Retina (tissue), 1 donor: ENCODE data around the gene GPR132.
"Not testable (repeated sequence)": the region's sequence is repeated elsewhere in the genome, so short reads cannot be mapped to it uniquely, and the experiment has no call there.

Experiments used
- DNase-seq: peaks from one replicate; pipeline ENCODE4 v3.0.0-alpha.2; 2016

Gene GPR132

DNA sequence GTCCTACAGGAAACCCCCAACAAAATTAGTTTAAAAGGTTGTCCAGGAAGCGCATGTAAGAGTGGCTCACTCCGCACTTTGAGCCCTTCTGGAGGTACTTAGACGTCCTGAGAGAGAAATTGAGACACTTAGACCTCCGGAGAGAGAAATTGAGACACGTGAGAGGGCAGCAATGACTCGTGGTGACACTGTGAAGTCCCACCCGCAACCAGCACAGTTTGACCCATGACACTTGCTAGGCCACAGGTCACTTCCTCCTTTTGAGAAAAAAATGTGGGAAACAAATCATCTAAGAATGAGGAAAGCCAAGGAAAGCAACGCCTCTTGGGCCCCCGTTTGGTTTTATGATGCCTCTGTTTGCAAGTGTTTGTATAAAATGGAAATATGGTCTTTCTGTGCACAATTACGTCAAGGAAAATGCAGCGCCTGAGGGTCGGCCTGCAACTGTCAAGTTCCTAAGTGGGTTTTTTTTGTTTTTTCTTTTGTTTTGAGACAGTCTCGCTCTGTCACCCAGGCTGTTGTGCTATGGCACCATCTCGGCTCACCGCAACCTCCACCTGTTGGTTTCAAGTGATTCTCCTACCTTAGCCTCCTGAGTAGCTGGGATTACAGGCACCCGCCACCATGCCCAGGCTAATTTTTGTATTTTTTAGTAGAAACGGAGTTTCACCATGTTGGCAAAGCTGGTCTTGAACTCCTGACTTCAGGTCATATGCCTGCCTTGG, 30.8 kb downstream of the GPR132 start:
- DNase-seq = no peak

DNA sequence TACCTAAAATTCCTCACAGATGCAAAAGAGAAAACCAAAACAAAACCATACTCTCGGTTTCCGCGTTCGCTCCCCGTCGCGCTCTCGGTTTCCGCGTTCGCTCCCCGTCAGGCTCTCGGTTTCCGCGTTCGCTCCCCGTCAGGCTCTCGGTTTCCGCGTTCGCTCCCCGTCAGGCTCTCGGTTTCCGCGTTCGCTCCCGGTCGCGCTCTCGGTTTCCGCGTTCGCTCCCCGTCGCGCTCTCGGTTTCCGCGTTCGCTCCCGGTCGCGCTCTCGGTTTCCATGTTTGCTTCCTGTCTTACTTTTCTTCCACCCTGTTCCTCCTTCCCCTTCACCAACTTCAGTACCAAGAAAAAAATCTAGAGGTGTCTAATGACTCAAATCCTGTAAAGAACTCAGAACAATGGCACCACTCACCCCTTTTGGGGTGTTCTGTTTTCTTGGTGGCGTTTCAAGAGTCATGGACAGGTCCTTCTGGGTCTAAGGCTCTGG, 31.8 kb downstream of the GPR132 start:
- DNase-seq = not testable (repeated sequence)

DNA sequence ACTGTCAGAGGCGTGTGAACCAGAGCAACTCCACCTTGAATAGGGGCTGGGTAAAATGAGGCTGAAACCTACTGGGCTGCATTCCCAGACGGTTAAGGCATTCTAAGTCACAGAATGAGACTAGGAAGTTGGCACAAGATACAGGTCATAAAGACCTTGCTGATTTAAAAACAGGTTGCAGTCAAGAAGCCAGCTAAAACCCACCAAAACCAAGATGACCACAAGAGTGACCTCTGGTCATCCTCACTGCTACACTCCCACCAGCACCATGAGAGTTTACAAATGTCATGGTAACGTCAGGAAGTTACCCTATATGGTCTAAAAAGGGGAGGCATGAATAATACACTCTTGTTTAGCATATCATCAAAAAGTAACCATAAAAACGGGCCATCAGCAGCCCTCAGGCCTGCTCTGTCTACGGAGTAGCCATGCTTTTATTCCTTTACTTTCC, 32.8 kb downstream of the GPR132 start:
- DNase-seq = not testable (repeated sequence)

DNA sequence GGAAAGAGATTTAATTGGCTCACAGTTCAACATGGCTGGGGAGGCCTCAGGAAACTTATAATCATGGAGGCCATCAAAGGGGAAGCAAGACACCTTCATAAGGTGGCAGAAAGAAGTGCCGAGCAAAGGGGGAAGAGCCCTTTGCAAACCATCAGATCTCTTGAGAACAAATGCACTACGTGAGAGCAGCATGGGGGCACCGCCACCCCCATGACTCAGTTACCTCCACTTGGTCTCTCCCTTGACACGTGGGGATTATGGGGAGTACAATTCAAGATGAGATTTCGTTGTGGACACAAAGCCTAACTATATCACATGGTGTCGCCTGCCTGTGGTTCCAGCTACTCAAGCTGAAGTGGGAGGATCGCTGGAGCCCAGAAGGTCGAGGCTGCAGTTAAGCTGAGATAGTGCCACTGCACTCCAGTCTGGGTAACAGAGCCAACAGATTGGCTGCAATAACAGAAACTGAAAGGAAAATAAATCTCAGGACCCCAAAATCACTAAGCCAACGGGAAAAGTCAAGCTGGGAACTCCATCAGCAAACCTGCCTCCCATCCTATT, 34.3 kb downstream of the GPR132 start:
- DNase-seq = no peak

DNA sequence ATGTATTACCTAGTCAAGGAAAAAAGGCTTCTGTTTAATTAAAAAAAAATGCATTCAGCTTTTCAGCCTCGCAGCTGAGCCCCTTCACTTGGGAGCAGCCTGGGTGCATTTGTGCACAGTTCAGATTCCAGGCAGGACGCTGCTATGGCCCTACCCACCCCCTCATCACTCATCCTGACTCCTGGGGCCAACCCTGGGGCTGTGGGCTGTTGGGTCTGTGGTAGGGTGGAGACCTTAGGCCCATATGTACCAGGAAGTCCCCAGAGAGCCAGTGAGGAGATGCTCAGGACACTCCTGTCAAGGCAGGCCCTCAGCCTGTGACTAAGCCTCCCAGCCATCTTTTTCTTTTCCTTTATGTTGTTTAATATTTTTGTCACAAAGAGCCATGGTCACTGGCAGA, 35.0 kb downstream of the GPR132 start:
- no peak for DNase-seq

DNA sequence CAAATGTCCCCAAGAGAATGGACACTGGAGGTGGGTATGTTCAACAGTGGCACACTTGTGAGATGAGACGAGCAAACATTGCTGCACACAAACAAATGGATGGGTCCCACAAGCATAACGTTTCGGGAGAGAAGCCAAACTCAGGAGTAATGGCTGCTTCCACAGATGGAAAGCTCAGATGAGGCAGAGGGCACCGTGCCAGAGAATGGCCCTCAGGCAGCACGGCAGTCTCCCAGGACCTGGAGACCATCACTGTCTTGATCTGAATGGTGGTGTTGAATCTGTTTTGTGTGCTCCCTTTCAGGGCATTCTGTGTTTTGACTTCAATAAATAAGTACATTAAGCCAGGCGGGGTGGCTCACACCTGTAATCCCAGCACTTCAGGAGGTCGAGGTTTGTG, 35.8 kb downstream of the GPR132 start:
- DNase-seq = no peak

DNA sequence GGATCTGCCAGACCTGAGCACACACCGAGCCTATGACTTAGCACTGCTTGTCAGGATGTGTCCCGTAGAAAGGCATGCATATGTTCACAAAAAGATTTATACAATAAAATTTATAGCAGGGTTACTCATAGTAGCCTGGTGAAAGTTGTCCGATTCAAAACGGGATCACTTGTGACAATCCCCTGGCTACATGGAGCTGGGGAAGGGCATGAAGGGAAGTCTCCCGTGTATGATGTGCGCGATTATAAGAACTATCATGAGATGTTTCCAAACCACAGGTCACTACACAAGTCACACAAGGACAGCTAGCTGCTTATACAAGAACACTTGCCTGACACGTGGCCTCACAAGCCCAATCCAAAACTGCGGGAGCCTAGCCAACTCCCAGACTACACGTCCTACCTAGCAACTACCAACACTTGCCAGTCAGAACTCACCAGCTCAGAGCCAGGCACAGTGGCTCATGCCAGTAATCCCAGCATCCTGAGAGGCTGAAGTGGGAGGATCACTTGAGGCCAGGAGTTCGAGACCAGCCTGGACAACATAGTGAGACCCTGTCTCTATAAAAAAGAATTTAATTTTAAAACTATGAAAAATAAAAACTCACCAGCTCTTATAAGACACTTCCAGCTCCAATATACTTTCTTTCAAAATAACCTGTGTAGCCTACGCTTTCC, 36.8 kb downstream of the GPR132 start:
- no peak for DNase-seq

DNA sequence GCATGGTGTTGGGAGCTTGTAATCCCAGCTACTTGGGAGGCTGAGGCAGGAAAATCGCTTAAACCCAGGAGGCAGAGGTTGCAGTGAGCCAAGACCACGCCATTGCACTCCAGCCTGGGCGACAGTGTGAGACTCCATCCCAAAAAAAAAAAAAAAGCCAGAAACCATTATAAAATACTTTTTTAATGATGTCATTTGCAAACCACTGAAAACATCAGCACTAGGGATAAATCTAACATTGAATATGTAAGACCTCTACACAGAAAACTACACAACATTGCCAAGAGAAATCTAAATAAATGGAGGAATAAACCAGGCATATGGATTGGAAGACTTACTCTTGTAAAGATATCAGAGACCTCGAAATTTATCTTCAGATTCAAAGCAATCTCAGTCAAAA, 37.5 kb downstream of the GPR132 start:
- DNase-seq = not testable (repeated sequence)

DNA sequence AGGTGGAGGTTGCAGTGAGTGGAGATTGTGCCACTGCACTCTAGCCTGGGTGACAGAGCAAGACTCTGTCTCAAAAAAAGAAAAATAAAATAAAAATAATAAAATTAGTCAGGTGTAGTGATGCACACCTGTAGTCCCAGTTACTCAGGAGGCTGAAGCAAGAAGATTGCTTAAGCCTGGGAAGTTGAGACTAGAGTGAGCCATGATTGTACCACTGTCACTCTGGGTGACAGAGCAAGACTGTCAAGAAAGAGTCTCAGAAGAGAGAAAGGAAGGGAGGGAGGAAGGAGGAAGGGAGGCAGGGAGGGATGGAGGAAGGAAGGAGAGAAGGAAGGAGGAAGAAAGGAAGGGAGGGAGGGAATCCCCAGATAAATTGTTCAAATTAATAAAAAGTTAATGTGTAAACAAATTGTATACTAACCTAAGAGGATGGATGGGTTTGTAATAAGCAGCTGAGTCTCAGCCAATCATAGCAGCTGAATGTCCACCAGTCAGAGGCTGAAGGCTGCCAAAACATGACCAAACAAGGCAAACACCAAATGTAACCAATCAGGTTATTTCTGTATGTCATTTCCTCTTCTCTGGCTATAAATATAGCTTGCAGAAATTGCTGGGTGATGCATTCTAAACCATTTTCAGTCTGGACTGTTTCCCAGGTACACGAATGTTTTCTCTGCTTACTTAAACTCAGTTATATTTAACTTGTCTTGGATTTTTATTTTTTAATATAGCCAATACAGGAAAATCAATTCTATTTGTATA, 38.2 kb downstream of the GPR132 start:
- no peak for DNase-seq

DNA sequence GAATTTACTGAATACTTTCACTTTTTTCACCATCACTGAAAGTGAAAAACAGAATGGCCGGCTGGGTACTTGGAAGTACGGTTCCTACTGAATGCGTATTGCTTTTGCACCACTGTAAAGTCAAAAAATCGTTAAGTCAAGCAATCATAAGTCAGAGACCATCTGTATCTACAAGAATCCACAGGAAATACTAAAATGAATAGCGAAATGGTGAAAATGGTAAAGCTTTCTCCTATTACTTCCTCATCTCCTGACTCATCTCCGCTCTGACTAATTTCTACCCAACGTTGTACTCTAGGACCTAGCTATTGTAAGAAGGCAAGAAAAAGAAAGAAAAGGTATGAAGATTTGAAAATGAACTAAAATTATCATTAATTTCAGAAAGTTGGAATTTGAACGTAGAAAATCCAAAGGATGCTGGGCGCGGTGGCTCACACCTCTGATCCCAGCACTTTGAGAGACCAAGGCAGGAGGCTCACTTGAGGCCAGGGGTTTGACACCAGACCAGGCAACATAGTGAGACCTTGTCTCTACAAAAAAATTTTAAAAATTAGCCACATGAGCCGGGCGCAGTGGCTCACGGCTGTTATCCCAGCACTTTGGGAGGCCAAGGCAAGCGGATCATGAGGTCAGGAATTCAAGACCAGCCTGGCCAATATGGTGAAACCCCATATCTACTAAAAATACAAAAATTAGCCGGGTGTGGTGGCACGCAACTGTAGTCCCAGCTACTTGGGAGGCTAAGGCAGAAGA, 39.0 kb downstream of the GPR132 start:
- DNase-seq = no peak

DNA sequence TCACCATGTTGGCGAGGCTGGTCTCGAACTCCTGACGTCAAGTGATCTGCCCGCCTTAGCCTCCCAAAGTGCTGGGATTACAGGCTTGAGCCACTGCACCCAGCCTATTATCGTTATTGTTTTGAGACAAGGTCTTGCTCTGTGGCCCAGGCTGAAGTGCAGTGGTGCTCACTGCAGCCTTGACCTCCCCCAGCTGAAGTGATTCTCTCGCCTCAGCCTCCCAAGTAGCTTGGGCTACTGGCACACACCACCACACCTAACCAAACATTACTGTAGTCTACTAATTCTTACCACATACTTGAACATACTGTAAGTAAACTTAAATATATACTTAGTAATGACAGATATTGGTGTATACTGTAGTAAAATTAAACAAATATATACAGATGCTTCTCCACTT, 39.8 kb downstream of the GPR132 start:
- DNase-seq = no peak

DNA sequence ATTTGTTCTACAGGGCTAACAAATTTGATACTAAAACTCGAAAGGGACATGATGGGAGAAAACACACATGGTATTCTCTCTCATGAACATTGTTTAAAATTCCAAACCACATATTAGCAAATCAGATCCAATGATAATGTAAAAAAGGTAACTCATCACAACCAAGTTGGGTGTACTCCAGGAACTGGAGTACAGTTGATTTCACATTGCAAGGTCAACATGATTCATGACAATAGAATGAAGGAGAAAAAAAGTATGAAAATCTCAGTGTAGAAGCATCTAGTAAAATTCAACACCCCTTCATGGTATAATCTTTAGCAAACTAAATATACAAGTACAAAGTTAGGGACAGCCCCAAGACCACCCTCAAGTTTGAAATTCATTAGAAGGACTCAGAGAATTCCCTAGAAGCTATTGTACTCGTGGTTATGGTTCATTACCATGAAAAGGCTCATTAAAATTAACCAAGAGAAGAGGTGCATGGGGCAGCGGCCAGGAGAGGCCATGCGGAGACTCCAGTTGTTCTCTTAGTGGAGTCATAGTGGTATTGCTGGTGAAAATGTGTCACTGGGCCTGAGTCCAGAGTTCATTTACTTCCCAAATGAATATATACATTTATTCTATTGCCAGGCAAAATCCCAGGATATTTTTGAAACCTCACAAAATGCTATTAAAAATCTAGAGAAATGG, 41.3 kb downstream of the GPR132 start:
- no peak for DNase-seq

DNA sequence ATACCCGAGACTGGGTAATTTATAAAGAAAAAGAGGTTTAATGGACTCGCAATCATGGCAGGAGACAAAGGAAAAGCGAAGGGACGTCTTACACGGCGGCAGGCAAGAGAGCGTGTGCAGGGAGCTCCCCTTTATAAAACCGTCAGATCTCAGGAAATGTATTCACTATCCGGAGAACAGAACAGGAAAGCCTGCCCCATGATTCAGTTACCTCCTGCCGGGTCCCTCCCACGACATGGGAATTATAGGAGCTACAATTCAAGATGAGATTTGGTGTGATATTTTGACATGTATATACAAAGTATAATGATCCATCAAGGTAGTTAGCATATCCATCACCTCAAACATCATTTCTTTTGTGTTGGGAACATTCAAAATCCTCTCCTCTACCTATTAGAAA, 42.1 kb downstream of the GPR132 start:
- DNase-seq = no peak

DNA sequence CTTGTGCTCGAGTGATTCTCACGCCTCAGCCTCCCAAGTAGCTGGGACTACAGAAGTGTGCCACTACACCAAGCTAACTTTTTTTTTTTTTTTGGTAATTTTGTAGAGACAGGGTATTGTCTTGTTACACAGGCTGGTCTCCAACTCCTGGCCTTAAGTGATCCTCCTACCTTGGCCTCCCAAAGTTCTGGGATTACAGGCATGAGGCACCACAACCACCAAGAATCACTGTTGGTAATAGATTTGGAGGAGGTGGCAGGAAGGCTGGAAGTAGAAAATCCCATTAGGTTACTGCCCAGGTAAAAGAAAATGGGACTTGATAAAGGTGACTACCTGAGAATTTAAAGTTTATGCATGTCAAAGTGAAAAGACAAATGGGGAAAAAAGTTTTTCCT, 43.0 kb downstream of the GPR132 start:
- no peak for DNase-seq

DNA sequence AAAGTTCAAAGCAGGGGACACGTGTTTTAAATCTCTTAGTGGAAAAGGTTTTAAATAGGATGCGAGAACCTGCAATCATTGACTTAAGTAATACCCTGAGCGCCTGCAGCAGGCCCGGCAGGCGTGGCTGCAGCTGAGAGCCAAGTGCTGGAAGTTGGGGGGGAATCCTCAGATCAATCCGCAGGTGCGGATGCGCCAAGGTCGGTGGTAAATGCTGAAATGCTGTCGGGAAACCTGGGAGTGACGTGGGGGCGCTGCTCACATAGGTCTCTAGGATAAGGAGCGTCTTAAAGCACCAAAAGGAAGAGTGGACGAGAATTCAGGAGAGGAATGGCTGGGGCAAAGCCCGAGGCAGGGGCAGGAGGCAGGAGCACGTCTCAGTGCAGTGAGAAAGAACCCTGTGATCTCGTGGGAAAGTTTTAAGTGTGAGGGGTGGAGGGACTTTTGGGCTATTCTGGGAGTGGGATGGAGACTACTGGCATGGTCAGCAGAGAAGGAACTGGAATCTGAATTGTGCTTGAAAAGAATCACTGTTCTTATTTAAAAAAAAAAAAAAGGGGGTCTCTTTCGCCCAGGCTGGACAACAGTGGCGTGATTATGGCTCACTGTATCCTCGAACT, 43.5 kb downstream of the GPR132 start:
- no peak for DNase-seq

DNA sequence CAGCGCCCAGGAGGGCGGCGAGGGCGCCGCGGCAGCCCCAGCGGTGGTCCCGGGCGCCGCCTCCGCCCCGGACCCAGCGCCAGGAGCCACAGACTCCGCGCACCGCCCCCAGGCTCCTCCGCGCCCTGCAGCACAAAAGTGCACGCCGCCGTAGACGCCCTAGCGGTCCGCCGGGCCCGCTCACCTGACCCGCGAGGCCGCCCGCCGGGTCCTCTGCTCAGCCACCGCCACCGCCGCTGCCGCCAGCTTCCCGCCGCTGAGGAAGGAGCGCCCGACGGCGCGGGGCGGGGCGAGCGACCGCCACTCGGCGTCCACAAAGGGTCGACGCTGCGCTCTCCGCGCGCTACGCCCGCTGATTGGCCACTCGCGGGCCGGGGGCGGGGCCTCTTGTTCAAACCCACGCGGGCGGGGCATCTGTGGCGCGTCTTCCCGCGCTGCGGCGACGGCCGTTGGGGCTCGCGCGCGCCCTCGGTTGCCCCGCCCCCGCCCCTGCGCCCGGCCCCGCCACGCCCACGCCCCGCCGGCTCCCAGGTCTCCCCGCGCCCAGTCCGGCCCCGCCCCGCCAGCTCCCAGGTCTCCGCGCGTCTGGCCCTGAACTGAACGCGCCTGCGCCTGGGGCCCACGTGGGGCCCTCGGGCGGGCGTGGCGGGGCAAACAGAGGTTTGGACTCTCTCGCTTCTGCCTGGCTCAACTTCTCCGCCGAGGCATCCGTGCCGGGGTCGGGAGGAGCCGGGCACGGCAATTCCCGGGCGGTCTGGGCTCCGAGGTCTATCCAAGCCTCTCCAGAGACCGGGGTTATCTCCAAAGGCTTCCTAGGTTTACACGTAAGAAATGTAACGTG, 44.2 kb downstream of the GPR132 start, which contains the start of gene CDCA4:
Gene CDCA4, minus strand, starts transcription at position 269 of the 841 bp plus-strand sequence. CDS start 9,154 bp downstream, outside the sequence.
- peak; percentile 97 for DNase-seq

DNA sequence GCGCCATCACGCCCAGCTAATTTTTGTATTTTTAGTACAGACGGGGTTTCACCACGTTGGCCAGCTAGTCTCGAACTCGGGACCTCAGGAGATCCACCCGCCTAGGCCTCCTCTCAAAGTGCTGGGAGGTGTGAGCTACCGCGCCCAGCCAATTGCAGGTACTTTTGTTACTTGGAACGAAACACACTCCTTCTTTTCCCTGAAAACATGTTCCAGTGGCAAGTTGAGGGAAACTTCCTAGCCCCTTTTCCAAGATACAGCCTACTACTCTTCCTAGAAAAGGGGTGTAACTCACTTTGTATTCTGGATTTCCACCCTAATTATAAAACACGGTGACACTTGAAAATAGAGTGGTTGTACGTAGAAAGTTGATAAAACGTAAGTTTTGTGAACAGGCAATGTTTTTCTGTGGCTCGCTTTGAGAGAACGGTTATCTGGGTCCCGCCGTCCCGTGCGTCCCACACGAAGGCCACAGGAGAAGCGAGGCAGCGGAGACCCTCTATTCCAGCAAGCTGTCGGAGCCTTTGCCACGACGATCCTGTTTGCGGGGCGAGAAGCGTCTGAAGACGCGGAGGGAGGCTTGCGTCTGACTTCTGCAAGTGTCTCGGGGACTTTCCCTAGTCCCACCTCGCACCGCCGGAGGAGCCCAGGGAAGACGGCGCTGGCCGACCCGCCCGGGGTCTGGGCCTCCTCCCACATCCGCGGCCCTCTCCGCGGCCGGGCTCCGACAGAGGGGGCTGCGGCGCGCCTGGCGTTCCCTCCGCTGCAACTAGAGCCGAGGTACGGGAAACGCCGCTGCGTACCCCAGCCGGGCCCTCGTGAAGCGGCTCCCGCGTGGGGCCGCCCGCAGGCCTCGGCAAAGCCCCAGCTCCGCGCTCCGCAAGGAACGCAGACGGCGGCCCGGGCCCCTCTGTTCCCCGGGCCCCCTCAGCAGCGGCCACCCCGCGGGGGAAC, 45.1 kb downstream of the GPR132 start:
- peak; percentile 78 for DNase-seq

DNA sequence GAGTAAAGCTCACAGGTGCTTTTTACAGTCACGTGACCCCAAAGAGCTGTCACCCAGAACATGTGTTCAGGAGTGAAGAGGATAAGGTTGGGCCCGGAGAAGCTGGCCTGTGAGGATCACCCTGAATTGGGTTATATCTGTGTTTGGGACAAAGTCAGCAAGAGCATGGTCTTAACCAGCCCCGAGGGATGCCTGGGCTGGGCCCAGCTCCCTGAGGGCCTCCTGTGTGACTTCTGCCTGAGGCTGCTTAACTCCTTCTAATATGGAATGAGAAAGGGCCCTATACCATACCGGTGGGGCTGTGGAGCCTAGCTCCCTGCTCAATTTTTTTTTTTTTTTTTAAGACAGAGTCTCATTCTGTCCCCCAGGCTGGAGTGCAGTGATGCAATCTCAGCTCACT, 46.8 kb downstream of the GPR132 start:
- no peak for DNase-seq

DNA sequence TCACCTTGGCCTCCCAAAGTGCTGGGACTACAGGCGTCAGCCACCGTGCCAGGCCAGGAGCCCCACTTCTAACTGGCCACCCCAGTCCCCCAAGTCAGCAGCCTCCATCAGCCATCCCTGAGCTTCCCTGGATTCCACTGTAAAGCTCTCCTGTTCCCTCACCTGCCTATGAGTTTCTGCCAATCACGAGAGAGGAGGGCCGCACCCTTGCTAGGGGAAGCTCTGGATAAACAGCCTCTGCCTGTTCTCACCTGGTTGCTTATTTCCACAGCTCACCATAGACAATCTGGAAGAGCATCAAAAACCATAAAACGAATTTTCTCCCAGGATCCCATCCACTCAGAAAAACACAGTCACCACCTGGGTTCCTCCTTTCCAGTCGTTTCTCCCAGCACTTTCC, 49.3 kb downstream of the GPR132 start:
- DNase-seq = no peak
